Heart left ventricle (tissue), 13 donors: ENCODE data around the gene PPP1R7.

ENCODE experiments used
- POLR2A ChIP-seq, 2 donors: fragments of 450-650 bp; IDR thresholded peaks; one replicate each; pipeline ENCODE4 v1.6.1; 2017; ENCODE audit warnings: antibody characterized with exemption in 2 of 2, mild to moderate bottlenecking in 2 of 2, moderate library complexity in 2 of 2
- TF ChIP-seq, protein P1 (sequence below), 12 donors: fragments of 200-600 bp; sonication (generic) in 4 of 12; IDR thresholded peaks; one replicate each; pipeline versions ENCODE4 v1.5.0 to v1.8.0; 2018 to 2022; ENCODE audit warnings: antibody characterized with exemption in 12 of 12, mild to moderate bottlenecking in 5 of 12
- donor health status: ischemic (EF 13 %, LVEDD 7.1; RV severe dilation, severe dysfunction).
- donor health status: DM: no; HTN: yes; CAD: no.
- donor health status: DM: no; HTN: no; CAD: no.
- donor health status: ischemic (EF 25% LVEDD 6.9; RV normal size, moderate dysfunction).
- donor health status: ischemic (EF 25% LVEDD 5.7; RV mildly dilated, moderate dysfunction).
- donor health status: ischemic (EF 35%, LVEDD 5.7; RV mildly dilated, moderate dysfunction).
- donor health status: nonischemic (EF 11% LVEDD 7.7; RV severe dilation, severe dysfunction).
- donor health status: DM: yes; HTN: yes; CAD: no.
- donor health status: PGD.
- donor health status: ischemic (EF 29% LVEDD 5.4; RV normal size, mild dysfunction).
- donor health status: nonischemic (EF 23%, LVEDD 6.1; RV moderate dilation, normal function).

DNA sequence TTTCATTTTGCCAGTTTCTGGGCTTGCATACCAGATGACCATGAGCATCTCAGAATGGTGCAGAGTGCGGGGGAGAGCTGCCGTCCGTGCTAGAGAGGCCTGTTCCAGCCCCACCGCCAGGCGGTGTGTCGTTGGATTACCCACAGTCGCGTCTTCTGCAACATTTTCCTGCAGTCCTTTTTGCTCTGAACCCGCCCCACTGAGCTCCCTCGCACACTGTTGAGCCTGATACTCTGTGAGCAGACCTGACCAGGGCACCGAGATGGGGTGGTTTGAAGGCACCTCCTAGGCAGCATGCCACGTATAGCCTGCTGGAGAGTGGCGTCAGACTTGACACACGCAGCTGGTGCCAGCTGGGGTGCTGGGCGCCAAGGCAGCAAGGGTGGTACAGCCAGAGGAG lies 18.1 kb downstream of the PPP1R7 start:
- TF ChIP-seq POLR2A (IDR thresholded peaks at IDR 0.05): no peak
- TF ChIP-seq, protein P1, sequence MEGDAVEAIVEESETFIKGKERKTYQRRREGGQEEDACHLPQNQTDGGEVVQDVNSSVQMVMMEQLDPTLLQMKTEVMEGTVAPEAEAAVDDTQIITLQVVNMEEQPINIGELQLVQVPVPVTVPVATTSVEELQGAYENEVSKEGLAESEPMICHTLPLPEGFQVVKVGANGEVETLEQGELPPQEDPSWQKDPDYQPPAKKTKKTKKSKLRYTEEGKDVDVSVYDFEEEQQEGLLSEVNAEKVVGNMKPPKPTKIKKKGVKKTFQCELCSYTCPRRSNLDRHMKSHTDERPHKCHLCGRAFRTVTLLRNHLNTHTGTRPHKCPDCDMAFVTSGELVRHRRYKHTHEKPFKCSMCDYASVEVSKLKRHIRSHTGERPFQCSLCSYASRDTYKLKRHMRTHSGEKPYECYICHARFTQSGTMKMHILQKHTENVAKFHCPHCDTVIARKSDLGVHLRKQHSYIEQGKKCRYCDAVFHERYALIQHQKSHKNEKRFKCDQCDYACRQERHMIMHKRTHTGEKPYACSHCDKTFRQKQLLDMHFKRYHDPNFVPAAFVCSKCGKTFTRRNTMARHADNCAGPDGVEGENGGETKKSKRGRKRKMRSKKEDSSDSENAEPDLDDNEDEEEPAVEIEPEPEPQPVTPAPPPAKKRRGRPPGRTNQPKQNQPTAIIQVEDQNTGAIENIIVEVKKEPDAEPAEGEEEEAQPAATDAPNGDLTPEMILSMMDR (IDR thresholded peaks at IDR 0.05): no peak
